Right forelimb (tissue), 1 donor: ENCODE data around the gene FAM20C.

Source experiments
- DNase-seq: peaks from one replicate; pipeline ENCODE4 v3.0.0-alpha.2; 2018

The FAM20C gene

GRCh38 chr7:261341-262250 lies 69.2 kb downstream of the FAM20C start:
- DNase-seq = peak; percentile 33

GRCh38 chr7:262251-262572 lies 69.8 kb downstream of the FAM20C start:
- DNase-seq = no peak

- DNase-seq = peak; percentile 10
These were observed 70.4 kb downstream of the FAM20C start for GRCh38 chr7:262631-263311.

- DNase-seq = peak; percentile 39
These were observed 71.3 kb downstream of the FAM20C start for GRCh38 chr7:263483-264351.

- DNase-seq = peak; percentile 43
These were observed 72.3 kb downstream of the FAM20C start for GRCh38 chr7:264541-265191.

GRCh38 chr7:265192-265997 lies 73.0 kb downstream of the FAM20C start:
- DNase-seq = peak; percentile 46

GRCh38 chr7:265998-266850 lies 73.9 kb downstream of the FAM20C start:
- peak; percentile 50 for DNase-seq

GRCh38 chr7:266851-267840 lies 74.8 kb downstream of the FAM20C start:
- DNase-seq = peak; percentile 45

- no peak for DNase-seq
These were observed 76.6 kb downstream of the FAM20C start for GRCh38 chr7:268991-269390.

GRCh38 chr7:269721-270120 lies 77.3 kb downstream of the FAM20C start:
- peak; percentile 26 for DNase-seq

GRCh38 chr7:270351-270983 lies 78.1 kb downstream of the FAM20C start:
- peak; percentile 32 for DNase-seq

- peak; percentile 27 for DNase-seq
These were observed 79.1 kb downstream of the FAM20C start for GRCh38 chr7:271266-272107.

GRCh38 chr7:272108-272615 lies 79.8 kb downstream of the FAM20C start:
- DNase-seq = peak; percentile 35

- peak; percentile 21 for DNase-seq
These were observed 80.3 kb downstream of the FAM20C start for GRCh38 chr7:272631-273030.

GRCh38 chr7:273327-273726 lies 81.0 kb downstream of the FAM20C start:
- no peak for DNase-seq

- peak; percentile 6 for DNase-seq
These were observed 81.9 kb downstream of the FAM20C start for GRCh38 chr7:274266-274665.

- no peak for DNase-seq
These were observed 84.0 kb downstream of the FAM20C start for GRCh38 chr7:276230-276835.
